ENCODE results near the gene SURF2.

GRCh38 chr9:133349965-133350616 is 6.3 kb upstream of the SURF2 start:
- no peak for TF ChIP-seq EZH2 (IDR thresholded peaks at IDR 0.05; ENCODE audit: low read depth)
- no peak for TF ChIP-seq CTCF (conservative IDR thresholded peaks at IDR 0.05)
